Tibial artery (tissue), 4 donors: ENCODE results near the gene ZCCHC17.

Experiments
- DNase-seq, 2 donors: peaks; one replicate each; pipeline ENCODE4 v3.0.0-alpha.2; 2019
- H3K27ac ChIP-seq, 2 donors: fragments of 200-600 bp; sonication (generic) in 1 of 2; 1 replicate in 1 of 2; 2 replicates in 1 of 2; pipeline ENCODE4 v1.5.1; 2018 to 2019; ENCODE audit warnings: mild to moderate bottlenecking in 1 of 2
- H3K27me3 ChIP-seq, 2 donors: fragments of 200-600 bp; sonication (generic) in 1 of 2; one replicate each; pipeline versions ENCODE4 v1.5.1 to v1.6.0; 2016 to 2019
- H3K36me3 ChIP-seq, 3 donors: fragments of 200-600 bp; sonication (generic) in 2 of 3; one replicate each; pipeline ENCODE4 v1.5.1; 2016 to 2019; ENCODE audit warnings: mild to moderate bottlenecking in 2 of 3
- H3K4me1 ChIP-seq, 4 donors: fragments of 200-600 bp; sonication (generic) in 2 of 4; 1 replicate in 3 of 4; 2 replicates in 1 of 4; pipeline ENCODE4 v1.5.1; 2016 to 2019
- H3K4me3 ChIP-seq, 2 donors: fragments of 200-600 bp; sonication (generic) in 1 of 2; 1 replicate in 1 of 2; 2 replicates in 1 of 2; pipeline ENCODE4 v1.5.1; 2018 to 2019; ENCODE audit warnings: mild to moderate bottlenecking in 2 of 2
- H3K9me3 ChIP-seq, 3 donors: fragments of 200-600 bp; sonication (generic) in 1 of 3; one replicate each; pipeline ENCODE4 v1.5.1; 2016 to 2019
- intact Hi-C: fragments of 100-400 bp; cut with DNase I; formaldehyde crosslinking; loops from one replicate; pipeline ENCODE4 v1.15.0; 2023; ENCODE audit warnings: low total_unique reads
- TF ChIP-seq, protein P1 (sequence below), 2 experiments: fragments of 200-600 bp in 1 of 2; fragments of 450-650 bp in 1 of 2; IDR thresholded peaks; one replicate each; pipeline ENCODE4 v1.5.1; 2017 to 2019; ENCODE audit warnings: antibody characterized with exemption in 2 of 2, mild to moderate bottlenecking in 1 of 2, moderate library complexity in 1 of 2

Gene ZCCHC17

DNA sequence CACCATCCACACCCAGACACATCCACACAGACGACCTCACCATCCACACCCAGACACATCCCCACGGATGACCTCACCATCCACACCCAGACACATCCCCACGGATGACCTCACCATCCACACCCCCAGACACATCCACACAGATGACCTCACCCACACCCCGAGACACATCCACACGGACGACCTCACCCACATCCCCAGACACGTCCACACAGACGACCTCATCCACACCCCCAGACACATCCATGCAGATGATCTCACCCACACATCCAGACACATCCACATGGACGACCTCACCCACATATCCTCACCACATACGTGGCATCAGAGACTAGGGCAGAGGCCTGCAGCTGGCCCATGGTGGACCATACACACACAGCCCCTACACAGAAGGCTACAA is 90.8 kb downstream of the ZCCHC17 start:
- H3K27ac ChIP-seq: no peak overlapping the region
- H3K36me3 ChIP-seq: no peaks in the 10 kb centered on the region
- intact Hi-C loops: no loop called here
- TF ChIP-seq, protein P1, sequence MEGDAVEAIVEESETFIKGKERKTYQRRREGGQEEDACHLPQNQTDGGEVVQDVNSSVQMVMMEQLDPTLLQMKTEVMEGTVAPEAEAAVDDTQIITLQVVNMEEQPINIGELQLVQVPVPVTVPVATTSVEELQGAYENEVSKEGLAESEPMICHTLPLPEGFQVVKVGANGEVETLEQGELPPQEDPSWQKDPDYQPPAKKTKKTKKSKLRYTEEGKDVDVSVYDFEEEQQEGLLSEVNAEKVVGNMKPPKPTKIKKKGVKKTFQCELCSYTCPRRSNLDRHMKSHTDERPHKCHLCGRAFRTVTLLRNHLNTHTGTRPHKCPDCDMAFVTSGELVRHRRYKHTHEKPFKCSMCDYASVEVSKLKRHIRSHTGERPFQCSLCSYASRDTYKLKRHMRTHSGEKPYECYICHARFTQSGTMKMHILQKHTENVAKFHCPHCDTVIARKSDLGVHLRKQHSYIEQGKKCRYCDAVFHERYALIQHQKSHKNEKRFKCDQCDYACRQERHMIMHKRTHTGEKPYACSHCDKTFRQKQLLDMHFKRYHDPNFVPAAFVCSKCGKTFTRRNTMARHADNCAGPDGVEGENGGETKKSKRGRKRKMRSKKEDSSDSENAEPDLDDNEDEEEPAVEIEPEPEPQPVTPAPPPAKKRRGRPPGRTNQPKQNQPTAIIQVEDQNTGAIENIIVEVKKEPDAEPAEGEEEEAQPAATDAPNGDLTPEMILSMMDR (IDR thresholded peaks at IDR 0.05): no peak
- H3K4me1 ChIP-seq: no peaks in the 10 kb centered on the region
- DNase-seq: no peak
- H3K27me3 ChIP-seq: no peaks in the 10 kb centered on the region
- H3K4me3 ChIP-seq: no peak overlapping the region
- no peaks in the 10 kb centered on the region for H3K9me3 ChIP-seq

DNA sequence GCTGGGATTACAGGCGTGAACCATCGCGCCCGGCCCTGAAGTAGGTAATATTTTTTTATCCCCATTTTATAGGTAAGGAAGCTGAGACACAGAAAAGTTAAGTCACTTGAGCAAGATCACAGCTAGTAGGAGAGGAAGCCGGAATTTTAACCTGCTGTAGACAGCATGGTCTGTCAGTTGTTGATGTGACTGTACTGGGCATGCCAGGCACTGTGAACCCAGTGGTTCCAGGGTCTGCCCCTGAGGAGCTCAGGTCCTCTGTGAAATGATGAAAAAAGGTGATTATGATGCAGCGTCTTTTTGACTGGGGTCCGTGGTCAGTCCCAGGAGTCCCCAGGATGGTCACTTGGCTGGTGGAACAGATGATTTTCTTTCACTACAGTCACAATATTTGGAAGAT is 92.8 kb downstream of the ZCCHC17 start:
- TF ChIP-seq, protein P1 (IDR thresholded peaks at IDR 0.05): no peak
- Histone ChIP-seq H3K36me3 (no peaks in the 10 kb centered on the region), H3K9me3 (no peaks in the 10 kb centered on the region), H3K4me1 (peaks cover 0 to 5% (median 2%) of the 10 kb centered on the region in 4 donors), H3K4me3 (no peak overlapping the region), H3K27me3 (no peaks in the 10 kb centered on the region), H3K27ac (no peak overlapping the region)
- DNase-seq: no peak
- intact Hi-C loops: no loop called here

DNA sequence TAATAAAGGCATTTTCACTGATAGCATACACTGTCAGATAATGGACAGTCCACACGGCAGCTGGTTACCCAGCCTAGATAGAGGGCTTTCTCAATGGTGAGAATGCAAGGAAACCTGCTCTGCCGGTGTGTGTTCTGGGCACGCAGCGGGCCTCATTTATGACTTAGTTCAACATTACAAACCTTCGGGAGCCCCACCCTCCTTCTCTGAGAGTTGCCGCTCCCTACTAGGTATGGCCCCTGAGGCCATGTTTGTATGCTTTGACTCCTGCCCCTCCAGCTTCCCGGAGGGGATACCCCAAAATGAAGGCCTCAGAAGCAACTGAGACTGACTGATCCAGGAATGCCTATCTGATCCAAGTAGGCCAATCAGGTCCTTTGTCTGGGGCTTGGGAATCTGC is 93.2 kb downstream of the ZCCHC17 start:
- TF ChIP-seq, protein P1 (IDR thresholded peaks at IDR 0.05): no peak
- no peak overlapping the region for H3K27ac ChIP-seq
- peaks cover 0 to 9% (median 4%) of the 10 kb centered on the region in 4 donors for H3K4me1 ChIP-seq
- H3K4me3 ChIP-seq: no peak overlapping the region
- H3K27me3 ChIP-seq: no peaks in the 10 kb centered on the region
- intact Hi-C loops: no loop called here
- no peaks in the 10 kb centered on the region for H3K9me3 ChIP-seq
- DNase-seq: no peak
- no peaks in the 10 kb centered on the region for H3K36me3 ChIP-seq

DNA sequence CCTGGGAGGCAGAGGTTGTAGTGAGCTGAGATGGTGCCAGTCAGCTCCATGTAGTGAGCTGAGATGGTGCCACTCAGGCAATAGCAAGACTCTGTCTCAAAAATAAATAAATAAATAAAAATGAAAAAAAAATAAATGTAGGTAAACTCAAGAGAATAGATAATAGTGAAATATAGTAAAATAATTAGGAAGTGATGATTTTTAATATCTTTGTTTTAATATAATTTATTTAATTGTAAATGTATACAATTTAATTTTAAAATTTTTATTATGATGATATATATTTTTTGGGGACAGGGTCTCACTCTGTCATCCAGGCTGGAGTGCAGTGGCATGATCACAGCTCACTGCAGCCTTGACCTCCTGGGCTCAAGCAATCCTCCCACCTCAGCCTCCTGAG is 96.6 kb downstream of the ZCCHC17 start:
- peaks cover 0 to 10% (median 4%) of the 10 kb centered on the region in 4 donors for H3K4me1 ChIP-seq
- intact Hi-C loops: no loop called here
- TF ChIP-seq, protein P1 (IDR thresholded peaks at IDR 0.05): no peak
- no peaks in the 10 kb centered on the region for H3K27me3 ChIP-seq
- H3K9me3 ChIP-seq: no peaks in the 10 kb centered on the region
- no peak overlapping the region for H3K27ac ChIP-seq
- no peak overlapping the region for H3K4me3 ChIP-seq
- no peaks in the 10 kb centered on the region for H3K36me3 ChIP-seq
- DNase-seq: no peak

DNA sequence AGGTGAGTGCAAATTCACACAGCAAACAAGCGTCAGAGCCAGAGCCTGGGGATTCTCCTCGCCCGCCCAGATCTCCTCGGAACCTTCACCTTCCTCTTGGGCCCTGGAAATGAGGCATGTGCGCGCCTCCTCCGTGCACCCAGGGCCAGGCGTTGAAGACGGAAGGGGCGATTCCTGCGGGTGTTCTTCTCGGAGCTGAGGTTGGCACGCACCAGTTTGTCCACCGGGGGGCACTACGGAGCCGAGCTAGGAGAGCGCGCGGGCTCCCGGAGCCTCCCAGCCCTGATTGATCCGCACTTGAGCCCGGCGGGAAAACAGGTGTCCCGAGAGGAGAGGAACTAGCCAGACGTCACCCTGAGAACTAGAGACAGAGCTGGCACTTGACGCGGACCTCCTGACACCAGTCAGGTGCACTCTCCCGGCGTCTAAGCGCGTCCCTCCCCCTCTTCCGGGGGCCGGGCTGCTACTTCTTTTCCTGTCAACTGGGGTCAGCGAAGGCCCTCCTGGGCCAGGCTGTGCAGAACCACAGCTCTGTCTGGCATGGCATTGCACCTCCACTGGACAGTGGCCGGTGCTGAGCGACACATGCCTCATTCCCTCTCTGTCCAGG is 97.9 kb downstream of the ZCCHC17 start:
- intact Hi-C loops: loop anchor here (2.0 kb wide), 1 partner anchor 28 kb away; no protein-coding TSS in a partner anchor
- no peak overlapping the region for H3K27ac ChIP-seq
- no peaks in the 10 kb centered on the region for H3K9me3 ChIP-seq
- TF ChIP-seq, protein P1 (IDR thresholded peaks at IDR 0.05): peak; percentile 85 to 86
- DNase-seq: peak; percentile 77 to 87
- H3K4me3 ChIP-seq: peak overlapping the region; percentile 4 to 40
- peaks cover 0 to 10% (median 4%) of the 10 kb centered on the region in 4 donors for H3K4me1 ChIP-seq
- H3K36me3 ChIP-seq: no peaks in the 10 kb centered on the region
- no peaks in the 10 kb centered on the region for H3K27me3 ChIP-seq
